ENCODE data around the gene GNB4.
A peak's percentile ranks its signal among the peaks of the same experiment; 100 is the strongest.

Gene GNB4

GRCh38 chr3:179460260-179460659, 9.0 kb upstream of the GNB4 start:
- DNase-seq (ENCODE audit: insufficient read length): no peak
- no peak for TF ChIP-seq POLR2A (IDR thresholded peaks at IDR 0.05; ENCODE audit: low read depth, low read length)
- TF ChIP-seq POLR2AphosphoS5 (IDR thresholded peaks at IDR 0.05; ENCODE audit: low read depth, low read length): no peak
- no peak for TF ChIP-seq TAF1 (IDR thresholded peaks at IDR 0.05; ENCODE audit: borderline replicate concordance, low read depth, low read length)
- FAIRE-seq: no peak

- no peak for TF ChIP-seq POLR2A (IDR thresholded peaks at IDR 0.05; ENCODE audit: low read depth, low read length)
- no peak for TF ChIP-seq TAF1 (IDR thresholded peaks at IDR 0.05; ENCODE audit: borderline replicate concordance, low read depth, low read length)
- no peak for TF ChIP-seq POLR2AphosphoS5 (IDR thresholded peaks at IDR 0.05; ENCODE audit: low read depth, low read length)
- FAIRE-seq (no peak), DNase-seq (ENCODE audit: insufficient read length) (no peak)
Observed at GRCh38 chr3:179455954-179456353, 4.7 kb upstream of the GNB4 start.

- FAIRE-seq (no peak), DNase-seq (ENCODE audit: insufficient read length) (no peak)
- TF ChIP-seq POLR2A (IDR thresholded peaks at IDR 0.05; ENCODE audit: low read depth, low read length) (no peak), TAF1 (IDR thresholded peaks at IDR 0.05; ENCODE audit: borderline replicate concordance, low read depth, low read length) (no peak)
Observed at GRCh38 chr3:179454887-179455286, 3.6 kb upstream of the GNB4 start.

GRCh38 chr3:179453967-179454366, 2.7 kb upstream of the GNB4 start:
- no peak for FAIRE-seq
- TF ChIP-seq TAF1 (IDR thresholded peaks at IDR 0.05; ENCODE audit: borderline replicate concordance, low read depth, low read length) (no peak), POLR2A (IDR thresholded peaks at IDR 0.05; ENCODE audit: low read depth, low read length) (no peak), POLR2AphosphoS5 (IDR thresholded peaks at IDR 0.05; ENCODE audit: low read depth, low read length) (no peak)
- no peak for DNase-seq (ENCODE audit: insufficient read length)

GRCh38 chr3:179452872-179453271, 1.6 kb upstream of the GNB4 start:
- DNase-seq (ENCODE audit: insufficient read length) (no peak), FAIRE-seq (no peak)
- TF ChIP-seq POLR2A (IDR thresholded peaks at IDR 0.05; ENCODE audit: low read depth, low read length): no peak
- TF ChIP-seq TAF1 (IDR thresholded peaks at IDR 0.05; ENCODE audit: borderline replicate concordance, low read depth, low read length): no peak
- no peak for TF ChIP-seq POLR2AphosphoS5 (IDR thresholded peaks at IDR 0.05; ENCODE audit: low read depth, low read length)

GRCh38 chr3:179452176-179452564, 900 bp upstream of the GNB4 start:
- DNase-seq (ENCODE audit: insufficient read length) (no peak), FAIRE-seq (no peak)
- TF ChIP-seq POLR2A (IDR thresholded peaks at IDR 0.05; ENCODE audit: low read depth, low read length): no peak
- TF ChIP-seq POLR2AphosphoS5 (IDR thresholded peaks at IDR 0.05; ENCODE audit: low read depth, low read length): no peak
- no peak for TF ChIP-seq TAF1 (IDR thresholded peaks at IDR 0.05; ENCODE audit: borderline replicate concordance, low read depth, low read length)

- no peak for FAIRE-seq
- no peak for DNase-seq (ENCODE audit: insufficient read length)
- TF ChIP-seq POLR2A (IDR thresholded peaks at IDR 0.05; ENCODE audit: low read depth, low read length) (no peak), TAF1 (IDR thresholded peaks at IDR 0.05; ENCODE audit: borderline replicate concordance, low read depth, low read length) (no peak), POLR2AphosphoS5 (IDR thresholded peaks at IDR 0.05; ENCODE audit: low read depth, low read length) (no peak)
Observed at GRCh38 chr3:179450901-179451264, 387 bp downstream of the GNB4 start.

GRCh38 chr3:179450261-179450701, 989 bp downstream of the GNB4 start:
- DNase-seq (ENCODE audit: insufficient read length): no peak
- no peak for TF ChIP-seq POLR2AphosphoS5 (IDR thresholded peaks at IDR 0.05; ENCODE audit: low read depth, low read length)
- peak; percentile 46 for FAIRE-seq

- FAIRE-seq (no peak), DNase-seq (ENCODE audit: insufficient read length) (no peak)
- TF ChIP-seq POLR2A (IDR thresholded peaks at IDR 0.05; ENCODE audit: low read depth, low read length): no peak
Observed at GRCh38 chr3:179449636-179450035, 1.6 kb downstream of the GNB4 start.

- no peak for DNase-seq (ENCODE audit: insufficient read length)
- FAIRE-seq: no peak
- TF ChIP-seq TAF1 (IDR thresholded peaks at IDR 0.05; ENCODE audit: borderline replicate concordance, low read depth, low read length): no peak
- TF ChIP-seq POLR2A (IDR thresholded peaks at IDR 0.05; ENCODE audit: low read depth, low read length): no peak
- no peak for TF ChIP-seq POLR2AphosphoS5 (IDR thresholded peaks at IDR 0.05; ENCODE audit: low read depth, low read length)
Observed at GRCh38 chr3:179447251-179447650, 4.0 kb downstream of the GNB4 start.

GRCh38 chr3:179446501-179446900, 4.8 kb downstream of the GNB4 start:
- FAIRE-seq (no peak), DNase-seq (ENCODE audit: insufficient read length) (no peak)
- TF ChIP-seq POLR2AphosphoS5 (IDR thresholded peaks at IDR 0.05; ENCODE audit: low read depth, low read length) (no peak), TAF1 (IDR thresholded peaks at IDR 0.05; ENCODE audit: borderline replicate concordance, low read depth, low read length) (no peak)

- peak; percentile 81 for FAIRE-seq
- TF ChIP-seq POLR2AphosphoS5 (IDR thresholded peaks at IDR 0.05; ENCODE audit: low read depth, low read length): no peak
- TF ChIP-seq TAF1 (IDR thresholded peaks at IDR 0.05; ENCODE audit: borderline replicate concordance, low read depth, low read length): no peak
- TF ChIP-seq POLR2A (IDR thresholded peaks at IDR 0.05; ENCODE audit: low read depth, low read length): no peak
- no peak for DNase-seq (ENCODE audit: insufficient read length)
Observed at GRCh38 chr3:179438841-179439240, 12.4 kb downstream of the GNB4 start.

- no peak for FAIRE-seq
- no peak for DNase-seq (ENCODE audit: insufficient read length)
- TF ChIP-seq POLR2AphosphoS5 (IDR thresholded peaks at IDR 0.05; ENCODE audit: low read depth, low read length) (no peak), TAF1 (IDR thresholded peaks at IDR 0.05; ENCODE audit: borderline replicate concordance, low read depth, low read length) (no peak), POLR2A (IDR thresholded peaks at IDR 0.05; ENCODE audit: low read depth, low read length) (no peak)
Observed at GRCh38 chr3:179436517-179436916, 14.8 kb downstream of the GNB4 start.
